Right lobe of liver (tissue), 6 donors: ENCODE data around the gene FKBP9. TPM values are rescaled to one million over a fixed set of nuclear protein-coding genes. Genes with fewer than 3 reads are reported as not detected.

Experiments used
- ATAC-seq, 4 donors: fragments of 200-7000 bp; cut with Tn5 transposase; one replicate each; pipeline ENCODE4 v1.9.1; 2020; ENCODE audit warnings: mild to moderate bottlenecking in 4 of 4, moderate library complexity in 4 of 4
- DNase-seq, 3 donors: peaks; one replicate each; pipeline ENCODE4 v3.0.0-alpha.2; 2020
- H3K27ac ChIP-seq, 3 donors: fragments of 200-600 bp; one replicate each; pipeline ENCODE4 v1.8.0; 2022
- H3K27me3 ChIP-seq, 2 donors: fragments of 200-600 bp; one replicate each; pipeline ENCODE4 v1.8.0; 2022
- H3K36me3 ChIP-seq, 4 donors: fragments of 200-600 bp; sonication (generic) in 1 of 4; one replicate each; pipeline versions ENCODE4 v1.5.1 to v1.8.0; 2017 to 2022; ENCODE audit warnings: control low read depth in 1 of 4
- H3K4me1 ChIP-seq, 4 donors: fragments of 200-600 bp; sonication (generic) in 1 of 4; one replicate each; pipeline versions ENCODE4 v1.5.1 to v1.8.0; 2017 to 2022; ENCODE audit warnings: control low read depth in 1 of 4
- H3K4me3 ChIP-seq, 3 donors: fragments of 200-600 bp; one replicate each; pipeline ENCODE4 v1.8.0; 2022
- H3K9me3 ChIP-seq, 4 donors: fragments of 200-600 bp; sonication (generic) in 1 of 4; one replicate each; pipeline versions ENCODE4 v1.5.1 to v1.8.0; 2017 to 2022; ENCODE audit warnings: control low read depth in 1 of 4
- POLR2A ChIP-seq: fragments of 450-650 bp; IDR thresholded peaks from one replicate; pipeline ENCODE4 v1.6.1; 2017; ENCODE audit warnings: antibody characterized with exemption, mild to moderate bottlenecking
- WGBS: methylation state at CpG from one replicate; pipeline ENCODE4 v1.1.6; 2018; ENCODE audit warnings: low coverage, low lambda C conversion rate; ENCODE audit not compliant: insufficient coverage; ENCODE audit errors: missing lambda C conversion rate; 5-methylcytosine and 5-hydroxymethylcytosine counted together
- intact Hi-C, 2 donors: fragments of 100-400 bp; cut with DNase I; formaldehyde crosslinking; loops; one replicate each; pipeline versions ENCODE4 v1.11.2 to v1.14.1; 2022
- total RNA-seq, 6 experiments: library from RNA; depleted of rRNA in 2 of 6; stranded (reverse); fragments of >200 nt in 2 of 6; fragmentation: NEBNext Ultra II Directional in 3 of 6; extraction: Animal tissue kit (Norgen Biotek cat#: 25700) in 3 of 6; gene quantifications; one replicate each; pipeline versions ENCODE4 v1.1.0 to v1.2.4, GENCODE V29; 2016 to 2023
- TF ChIP-seq, protein P1 (sequence below), 4 donors: fragments of 200-600 bp in 3 of 4; fragments of 450-650 bp in 1 of 4; IDR thresholded peaks; one replicate each; pipeline versions ENCODE4 v1.5.1 to v1.8.0; 2016 to 2022; ENCODE audit warnings: antibody characterized with exemption in 4 of 4, mild to moderate bottlenecking in 2 of 4
- donor health status: DM: no; HTN: yes; CAD: no.
- donor health status: DM: no; HTN: no; CAD: no.
- donor health status: DM: no; HTN: no; CAD: no.
- donor health status: DM: no; HTN: yes; CAD: no.
- donor health status: DM: no; HTN: yes; CAD: no.

FKBP9 gene
- total RNA-seq, 6 experiments from 2014 or later, result 22.2 to 54.6 (median 37.6) TPM

DNA sequence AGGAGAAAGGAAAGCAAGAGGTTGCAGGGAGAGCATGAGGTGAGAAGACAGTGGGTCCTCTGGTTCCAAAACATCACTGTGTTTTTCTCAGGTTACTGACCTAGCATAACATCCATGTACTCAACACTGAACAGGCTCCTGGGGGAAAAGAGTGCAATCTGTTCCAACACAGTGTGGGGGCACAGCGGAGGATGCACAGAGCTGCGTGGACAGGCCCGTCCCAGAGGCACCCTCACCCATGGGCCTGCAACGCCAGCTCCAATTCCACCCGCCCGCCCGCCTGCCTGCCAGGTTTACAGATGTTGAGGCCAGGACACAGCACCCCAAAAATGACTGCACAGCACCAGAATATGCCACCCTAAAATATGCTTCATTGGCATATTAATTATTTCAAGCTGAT is 26.9 kb upstream of the FKBP9 start:
- H3K27me3 ChIP-seq, result no peaks in the 10 kb centered on the region
- TF ChIP-seq, protein P1, sequence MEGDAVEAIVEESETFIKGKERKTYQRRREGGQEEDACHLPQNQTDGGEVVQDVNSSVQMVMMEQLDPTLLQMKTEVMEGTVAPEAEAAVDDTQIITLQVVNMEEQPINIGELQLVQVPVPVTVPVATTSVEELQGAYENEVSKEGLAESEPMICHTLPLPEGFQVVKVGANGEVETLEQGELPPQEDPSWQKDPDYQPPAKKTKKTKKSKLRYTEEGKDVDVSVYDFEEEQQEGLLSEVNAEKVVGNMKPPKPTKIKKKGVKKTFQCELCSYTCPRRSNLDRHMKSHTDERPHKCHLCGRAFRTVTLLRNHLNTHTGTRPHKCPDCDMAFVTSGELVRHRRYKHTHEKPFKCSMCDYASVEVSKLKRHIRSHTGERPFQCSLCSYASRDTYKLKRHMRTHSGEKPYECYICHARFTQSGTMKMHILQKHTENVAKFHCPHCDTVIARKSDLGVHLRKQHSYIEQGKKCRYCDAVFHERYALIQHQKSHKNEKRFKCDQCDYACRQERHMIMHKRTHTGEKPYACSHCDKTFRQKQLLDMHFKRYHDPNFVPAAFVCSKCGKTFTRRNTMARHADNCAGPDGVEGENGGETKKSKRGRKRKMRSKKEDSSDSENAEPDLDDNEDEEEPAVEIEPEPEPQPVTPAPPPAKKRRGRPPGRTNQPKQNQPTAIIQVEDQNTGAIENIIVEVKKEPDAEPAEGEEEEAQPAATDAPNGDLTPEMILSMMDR (IDR thresholded peaks at IDR 0.05), result no peak
- TF ChIP-seq POLR2A, result no peak
- intact Hi-C loops, result no loop called here
- no peak overlapping the region for H3K4me3 ChIP-seq
- ATAC-seq (no peak), DNase-seq (no peak)
- no peaks in the 10 kb centered on the region for H3K4me1 ChIP-seq
- H3K36me3 ChIP-seq, result peaks cover 0 to 13% (median 0%) of the 10 kb centered on the region in 4 donors
- WGBS, result no CpG with 5 or more reads among the region's 7 CpGs
- H3K9me3 ChIP-seq, result no peaks in the 10 kb centered on the region
- H3K27ac ChIP-seq, result no peak overlapping the region

DNA sequence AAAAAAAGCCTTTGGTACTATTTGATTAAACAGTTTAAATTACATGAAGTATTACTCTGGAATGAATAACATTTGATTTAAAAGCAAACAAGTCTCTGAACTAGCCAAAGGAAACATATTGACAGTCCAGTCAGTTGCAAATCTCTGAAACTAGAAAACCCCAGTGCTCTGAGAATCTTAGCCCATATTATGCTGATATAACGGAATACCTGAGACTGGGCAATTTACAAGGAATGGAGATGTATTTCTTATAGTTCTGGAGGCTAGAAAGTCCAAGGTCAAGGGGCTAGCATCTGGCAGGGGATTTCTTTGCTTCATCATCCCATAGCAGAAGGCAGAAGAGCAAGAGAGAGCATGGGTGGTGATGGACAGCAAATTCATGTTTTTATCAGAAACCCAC is 21.7 kb upstream of the FKBP9 start:
- WGBS, result 90% methylated on average over 1 of the region's 1 CpG
- H3K9me3 ChIP-seq, result no peaks in the 10 kb centered on the region
- H3K4me1 ChIP-seq, result no peaks in the 10 kb centered on the region
- H3K36me3 ChIP-seq, result peaks cover 0 to 8% (median 0%) of the 10 kb centered on the region in 4 donors
- intact Hi-C loops, result no loop called here
- TF ChIP-seq POLR2A, result no peak
- TF ChIP-seq, protein P1 (IDR thresholded peaks at IDR 0.05), result no peak
- H3K4me3 ChIP-seq, result no peak overlapping the region
- DNase-seq (no peak), ATAC-seq (no peak)
- H3K27ac ChIP-seq, result no peak overlapping the region
- H3K27me3 ChIP-seq, result no peaks in the 10 kb centered on the region

DNA sequence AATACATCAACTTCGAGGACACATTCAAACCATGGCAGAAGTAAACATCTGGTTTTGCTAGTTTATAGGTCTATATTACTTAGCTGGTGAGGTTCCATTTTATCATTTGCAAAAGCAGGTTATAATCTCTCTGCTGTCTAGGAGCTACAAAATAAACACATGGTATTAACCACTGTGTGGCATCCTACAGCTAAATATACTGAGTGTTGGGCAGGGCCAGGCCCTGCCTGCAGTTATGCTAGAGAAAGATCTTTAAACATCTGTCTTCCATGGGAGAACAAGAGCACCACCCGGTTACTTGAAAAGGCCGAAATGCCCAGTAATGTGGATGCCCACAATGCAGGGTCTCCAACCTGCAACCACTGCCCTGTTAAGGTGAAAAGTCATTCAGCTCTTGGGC is 20.6 kb upstream of the FKBP9 start:
- no peak overlapping the region for H3K27ac ChIP-seq
- H3K4me1 ChIP-seq, result peaks cover 0 to 6% (median 2%) of the 10 kb centered on the region in 4 donors

DNA sequence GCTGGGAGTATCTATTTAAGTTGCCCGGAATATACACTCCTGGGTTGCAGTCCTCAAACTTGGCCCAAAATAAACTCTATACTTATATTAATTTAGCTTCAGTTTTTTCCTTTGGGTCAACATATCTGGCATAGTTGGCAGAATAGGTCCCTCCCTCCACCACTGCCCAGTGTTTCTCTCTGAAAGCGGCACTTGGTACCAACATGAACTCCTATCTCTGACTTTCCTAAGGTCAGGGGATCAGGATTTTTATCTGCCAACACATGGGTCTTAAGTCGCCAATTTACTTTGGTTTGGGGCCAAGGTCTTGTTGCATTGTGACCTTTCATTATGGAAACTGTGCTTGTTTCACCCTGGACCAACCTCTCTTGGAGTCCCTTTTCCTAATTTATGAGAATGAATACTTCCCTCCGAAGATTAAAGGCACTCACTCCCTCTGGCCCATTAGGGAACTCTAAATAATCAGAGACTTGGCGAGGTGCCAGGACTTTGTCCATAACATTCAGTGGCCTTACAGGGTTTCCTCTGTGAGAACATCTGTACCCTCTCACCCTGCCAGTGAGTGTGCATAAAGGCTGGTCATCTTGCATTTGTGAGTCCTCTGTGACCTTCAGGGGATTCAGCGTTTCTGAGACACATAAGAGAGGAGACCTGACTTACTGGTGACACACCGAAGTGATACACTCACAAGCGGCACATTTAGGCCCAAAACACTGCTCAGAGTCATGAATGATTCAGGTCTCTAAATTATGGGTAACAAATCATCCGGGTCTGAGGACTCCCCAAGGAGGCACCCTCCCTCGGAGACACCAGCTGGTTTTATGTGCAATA is 19.7 kb upstream of the FKBP9 start:
- no peak overlapping the region for H3K4me3 ChIP-seq
- H3K27me3 ChIP-seq, result no peaks in the 10 kb centered on the region
- DNase-seq (peak in 1 of 3 donors; percentile 55), ATAC-seq (peak in 1 of 4 donors; percentile 30)
- WGBS, result 53% methylated on average over 8 of the region's 10 CpGs
- TF ChIP-seq POLR2A, result no peak
- TF ChIP-seq, protein P1 (IDR thresholded peaks at IDR 0.05), result no peak
- H3K36me3 ChIP-seq, result peaks cover 0 to 3% (median 0%) of the 10 kb centered on the region in 4 donors
- H3K9me3 ChIP-seq, result no peaks in the 10 kb centered on the region
- intact Hi-C loops, result no loop called here
- H3K4me1 ChIP-seq, result peaks cover 0 to 11% (median 2%) of the 10 kb centered on the region in 4 donors
- no peak overlapping the region for H3K27ac ChIP-seq

More for the DNA sequence above, 20.6 kb upstream of the FKBP9 start:
- no peak for ATAC-seq
- H3K27me3 ChIP-seq, result no peaks in the 10 kb centered on the region
- peaks cover 0 to 6% (median 0%) of the 10 kb centered on the region in 4 donors for H3K36me3 ChIP-seq
- no peak for DNase-seq
- intact Hi-C loops, result no loop called here
- no peaks in the 10 kb centered on the region for H3K9me3 ChIP-seq
- 88% methylated on average over 1 of the region's 3 CpGs for WGBS
- H3K4me3 ChIP-seq, result no peak overlapping the region
- no peak for TF ChIP-seq POLR2A
- TF ChIP-seq, protein P1 (IDR thresholded peaks at IDR 0.05), result no peak
